ENCODE results near the gene ATP11A. TPM values are rescaled to one million over a fixed set of nuclear protein-coding genes. Genes with fewer than 3 reads are reported as not detected.

ATP11A gene
- total RNA-seq, 1 donor from 2014 or later: 114 TPM

- Mint-ChIP-seq H3K4me3 (no peak overlapping the region), H3K27me3 (ENCODE audit: low read depth) (no peaks in the 10 kb centered on the region), H3K4me1 (peaks cover 20% of the 10 kb centered on the region), H3K36me3 (no peaks in the 10 kb centered on the region), H3K9me3 (no peaks in the 10 kb centered on the region), H3K27ac (no peak overlapping the region)
- TF ChIP-seq, protein P1, sequence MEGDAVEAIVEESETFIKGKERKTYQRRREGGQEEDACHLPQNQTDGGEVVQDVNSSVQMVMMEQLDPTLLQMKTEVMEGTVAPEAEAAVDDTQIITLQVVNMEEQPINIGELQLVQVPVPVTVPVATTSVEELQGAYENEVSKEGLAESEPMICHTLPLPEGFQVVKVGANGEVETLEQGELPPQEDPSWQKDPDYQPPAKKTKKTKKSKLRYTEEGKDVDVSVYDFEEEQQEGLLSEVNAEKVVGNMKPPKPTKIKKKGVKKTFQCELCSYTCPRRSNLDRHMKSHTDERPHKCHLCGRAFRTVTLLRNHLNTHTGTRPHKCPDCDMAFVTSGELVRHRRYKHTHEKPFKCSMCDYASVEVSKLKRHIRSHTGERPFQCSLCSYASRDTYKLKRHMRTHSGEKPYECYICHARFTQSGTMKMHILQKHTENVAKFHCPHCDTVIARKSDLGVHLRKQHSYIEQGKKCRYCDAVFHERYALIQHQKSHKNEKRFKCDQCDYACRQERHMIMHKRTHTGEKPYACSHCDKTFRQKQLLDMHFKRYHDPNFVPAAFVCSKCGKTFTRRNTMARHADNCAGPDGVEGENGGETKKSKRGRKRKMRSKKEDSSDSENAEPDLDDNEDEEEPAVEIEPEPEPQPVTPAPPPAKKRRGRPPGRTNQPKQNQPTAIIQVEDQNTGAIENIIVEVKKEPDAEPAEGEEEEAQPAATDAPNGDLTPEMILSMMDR (IDR thresholded peaks at IDR 0.05; ENCODE audit: unreplicated experiment): no peak
- no peak for DNase-seq (ENCODE audit: low spot score in 2 of 2, unreplicated experiment in 2 of 2)
These were observed 75.2 kb downstream of the ATP11A start for GRCh38 chr13:112764864-112765561.

GRCh38 chr13:112765731-112766130 is 75.9 kb downstream of the ATP11A start:
- Mint-ChIP-seq H3K4me1 (peaks cover 15% of the 10 kb centered on the region), H3K9me3 (no peaks in the 10 kb centered on the region), H3K4me3 (no peak overlapping the region)

DNA sequence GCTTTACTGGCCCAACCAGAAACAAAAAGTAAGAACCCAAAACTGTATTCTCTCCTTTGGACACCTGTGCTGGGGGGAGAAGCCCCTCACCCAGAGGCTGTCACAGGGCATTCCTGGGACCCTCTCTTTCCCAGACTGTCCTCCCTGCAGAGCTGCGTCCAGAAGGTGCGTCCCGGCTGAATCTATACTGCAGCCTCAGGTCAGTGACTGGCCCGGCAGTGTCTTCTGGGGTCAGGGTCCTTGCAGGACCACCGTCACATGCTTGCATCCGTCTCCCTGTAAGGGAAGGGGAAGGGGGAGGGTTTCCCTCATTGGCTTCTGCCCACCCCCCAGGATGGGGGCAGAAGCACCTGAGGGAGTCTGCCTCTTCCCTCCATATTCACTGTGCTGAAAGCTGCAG is 76.5 kb downstream of the ATP11A start:
- Mint-ChIP-seq H3K27me3 (ENCODE audit: low read depth) (no peaks in the 10 kb centered on the region), H3K4me1 (peaks cover 15% of the 10 kb centered on the region), H3K9me3 (no peaks in the 10 kb centered on the region), H3K36me3 (no peaks in the 10 kb centered on the region), H3K27ac (no peak overlapping the region), H3K4me3 (no peak overlapping the region)
- no peak for DNase-seq (ENCODE audit: low spot score in 2 of 2, unreplicated experiment in 2 of 2)
- TF ChIP-seq, protein P1 (IDR thresholded peaks at IDR 0.05; ENCODE audit: unreplicated experiment): no peak

More at GRCh38 chr13:112765731-112766130, 75.9 kb downstream of the ATP11A start:
- DNase-seq (ENCODE audit: low spot score in 2 of 2, unreplicated experiment in 2 of 2): no peak
- Mint-ChIP-seq H3K27me3 (ENCODE audit: low read depth) (no peaks in the 10 kb centered on the region), H3K36me3 (no peaks in the 10 kb centered on the region), H3K27ac (no peak overlapping the region)
- TF ChIP-seq, protein P1 (IDR thresholded peaks at IDR 0.05; ENCODE audit: unreplicated experiment): no peak

DNA sequence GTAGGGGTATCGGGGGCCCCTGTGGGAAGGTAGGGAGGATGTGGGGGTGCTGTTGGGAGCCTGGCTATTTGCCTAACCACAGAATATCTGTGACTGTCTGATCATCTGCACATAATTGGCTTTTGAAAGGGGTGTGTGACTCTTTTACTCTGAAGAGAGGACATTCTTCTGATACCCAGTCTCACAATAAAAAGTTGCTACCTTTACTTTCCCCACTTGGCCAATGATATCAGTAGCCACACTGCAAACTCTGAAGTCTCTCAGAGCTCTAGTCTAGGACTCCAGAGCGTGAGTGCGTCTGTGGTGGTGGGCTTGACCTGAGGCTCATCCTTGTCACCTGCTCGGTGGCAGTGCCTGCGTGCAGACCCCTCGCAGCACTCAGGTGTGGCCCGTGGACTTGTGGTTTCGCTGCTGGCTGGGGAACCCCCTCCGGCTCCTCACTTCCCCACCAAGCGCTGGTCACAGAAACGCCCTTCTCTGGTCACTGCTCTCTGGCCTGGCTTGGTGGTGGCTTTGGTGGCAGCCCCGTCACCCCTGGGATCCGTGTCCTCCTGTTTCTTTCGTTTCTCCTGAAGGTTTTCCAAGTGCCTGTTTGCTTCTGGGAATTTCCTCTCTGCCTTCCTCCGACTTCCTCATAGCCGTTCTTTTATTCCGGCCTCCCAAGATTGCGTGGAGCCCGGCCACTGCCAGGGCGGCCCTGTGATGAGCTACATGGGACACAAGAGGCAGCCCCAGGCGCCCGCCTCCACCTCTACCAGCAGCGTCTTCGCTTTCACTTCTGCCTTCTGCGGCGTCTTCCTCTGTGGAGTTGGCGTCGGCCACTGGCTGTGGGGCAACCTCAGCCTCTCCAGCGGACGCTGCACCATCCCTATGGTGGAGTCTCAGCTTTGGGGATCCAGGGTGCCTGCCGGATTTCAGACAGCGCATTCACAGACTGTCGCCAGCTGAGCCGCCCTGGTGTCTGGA is 78.0 kb downstream of the ATP11A start:
- H3K4me3 Mint-ChIP-seq: no peak overlapping the region
- peaks cover 9% of the 10 kb centered on the region for H3K4me1 Mint-ChIP-seq
- DNase-seq (ENCODE audit: low spot score in 2 of 2, unreplicated experiment in 2 of 2): no peak
- H3K36me3 Mint-ChIP-seq: no peaks in the 10 kb centered on the region
- H3K27me3 Mint-ChIP-seq (ENCODE audit: low read depth): no peaks in the 10 kb centered on the region
- TF ChIP-seq, protein P1 (IDR thresholded peaks at IDR 0.05; ENCODE audit: unreplicated experiment): no peak
- no peaks in the 10 kb centered on the region for H3K9me3 Mint-ChIP-seq
- H3K27ac Mint-ChIP-seq: no peak overlapping the region

GRCh38 chr13:112768795-112769481 is 79.1 kb downstream of the ATP11A start:
- Mint-ChIP-seq H3K27ac (no peak overlapping the region), H3K4me3 (no peak overlapping the region), H3K27me3 (ENCODE audit: low read depth) (no peaks in the 10 kb centered on the region), H3K4me1 (peaks cover 9% of the 10 kb centered on the region), H3K9me3 (no peaks in the 10 kb centered on the region), H3K36me3 (no peaks in the 10 kb centered on the region)
- TF ChIP-seq, protein P1 (IDR thresholded peaks at IDR 0.05; ENCODE audit: unreplicated experiment): no peak
- DNase-seq (ENCODE audit: low spot score in 2 of 2, unreplicated experiment in 2 of 2): no peak
